T-cell (primary cell): ENCODE data around the gene GGT7. TPM values are rescaled to one million over a fixed set of nuclear protein-coding genes. Genes with fewer than 3 reads are reported as not detected.
A peak's percentile ranks its signal among the peaks of the same experiment; 100 is the strongest.

Experiments used
- ATAC-seq, 4 experiments: fragments of 200-7000 bp in 3 of 4; fragments of 150-1000 bp in 1 of 4; cut with Tn5 transposase; replicated peaks in 1 of 4; 1 replicate in 3 of 4; 2 replicates in 1 of 4; pipeline ENCODE4 v1.10.0; 2021; ENCODE audit warnings: moderate library complexity in 3 of 4, mild to moderate bottlenecking in 2 of 4, moderate number of reproducible peaks in 1 of 4
- CTCF ChIA-PET, 2 donors: fragments of 300-600 bp; sonication (Branson Sonifier 250); formaldehyde crosslinking; loops; one replicate each; lab custom pipeline; 2022; ENCODE audit warnings: antibody characterized with exemption in 2 of 2; lab: Charles Lee
- POLR2A ChIA-PET, 2 donors: fragments of 300-600 bp; sonication (Branson Sonifier 250); formaldehyde crosslinking; loops; one replicate each; lab custom pipeline; 2022; ENCODE audit warnings: antibody characterized with exemption in 2 of 2; lab: Charles Lee
- DNase-seq, 35 experiments: peaks; one replicate each; pipeline versions ENCODE4 v3.0.0 to v3.0.0-alpha.2; 2013 to 2023
- H3K27ac ChIP-seq: one replicate; pipeline ENCODE4 v1.5.1; 2013; ENCODE audit warnings: low read length
- H3K27me3 ChIP-seq, 2 experiments: replicated peaks in 1 of 2; 1 replicate in 1 of 2; 2 replicates in 1 of 2; pipeline versions ENCODE4 v1.6.1 to v1.7.0; 2013; ENCODE audit warnings: low read length in 1 of 2, mixed read lengths in 1 of 2; ENCODE audit not compliant: control insufficient read depth in 2 of 2, insufficient read depth in 2 of 2; ENCODE audit errors: extremely low read depth in 1 of 2
- H3K36me3 ChIP-seq, 2 donors: 1 replicate in 1 of 2; 2 replicates in 1 of 2; pipeline versions ENCODE4 v1.6.1 to v1.7.0; 2013; ENCODE audit warnings: low read length in 1 of 2; ENCODE audit not compliant: control insufficient read depth in 2 of 2, insufficient read depth in 1 of 2; ENCODE audit errors: extremely low read depth in 1 of 2
- H3K4me1 ChIP-seq, 2 experiments: 1 replicate in 1 of 2; 2 replicates in 1 of 2; pipeline versions ENCODE4 v1.6.1 to v1.7.0; 2013; ENCODE audit warnings: low read length in 2 of 2, mixed read lengths in 1 of 2; ENCODE audit not compliant: insufficient read depth in 2 of 2, control insufficient read depth in 1 of 2; ENCODE audit errors: extremely low read depth in 1 of 2
- H3K4me3 ChIP-seq, 2 donors: 1 replicate in 1 of 2; 2 replicates in 1 of 2; pipeline versions ENCODE4 v1.5.1 to v1.7.0; 2013; ENCODE audit warnings: mild to moderate bottlenecking in 2 of 2, low read length in 1 of 2, moderate library complexity in 1 of 2; ENCODE audit not compliant: control insufficient read depth in 1 of 2; ENCODE audit errors: extremely low read depth in 1 of 2
- H3K9me3 ChIP-seq: 2 replicates; pipeline ENCODE4 v1.7.0; 2013
- H3K27ac Mint-ChIP-seq, 2 donors: one replicate each; pipeline ENCODE4 v1.8.0; 2020 to 2021; ENCODE audit warnings: mild to moderate bottlenecking in 2 of 2, mixed read lengths in 2 of 2
- H3K27me3 Mint-ChIP-seq, 2 donors: one replicate each; pipeline ENCODE4 v1.8.0; 2021 to 2022; ENCODE audit warnings: mixed read lengths in 2 of 2
- H3K36me3 Mint-ChIP-seq: one replicate; pipeline ENCODE4 v1.8.0; 2021; ENCODE audit warnings: mixed read lengths
- H3K4me1 Mint-ChIP-seq, 3 donors: one replicate each; pipeline ENCODE4 v1.8.0; 2020 to 2022; ENCODE audit warnings: mixed read lengths in 3 of 3, mild to moderate bottlenecking in 1 of 3
- H3K4me3 Mint-ChIP-seq, 3 donors: one replicate each; pipeline ENCODE4 v1.8.0; 2020 to 2022; ENCODE audit warnings: mild to moderate bottlenecking in 3 of 3, mixed read lengths in 3 of 3, moderate library complexity in 3 of 3
- H3K9me3 Mint-ChIP-seq, 3 donors: one replicate each; pipeline ENCODE4 v1.8.0; 2020 to 2022; ENCODE audit warnings: mixed read lengths in 3 of 3
- WGBS: methylation state at CpG from one replicate; pipeline ENCODE4 v1.1.5; 2013; ENCODE audit warnings: missing lambda C conversion rate; ENCODE audit not compliant: insufficient coverage; 5-methylcytosine and 5-hydroxymethylcytosine counted together
- total RNA-seq, 35 experiments: library from RNA in 6 of 35; stranded (reverse) in 6 of 35; fragments of 120-200 nt in 1 of 35; gene quantifications; one replicate each; pipeline versions ENCODE4 v1.2.1 to v1.2.4 and lab custom pipeline; 2013 to 2026

Gene GGT7
- total RNA-seq, 5 donors from 2014 or later (not counting 1 experiment from before 2014, with no cell fraction given) = 31.5 to 47.0 (median 38.1) TPM

- Mint-ChIP-seq H3K36me3 (peaks cover 8% of the 10 kb centered on the region), H3K9me3 (no peaks in the 10 kb centered on the region), H3K27ac (no peak overlapping the region), H3K4me3 (no peak overlapping the region), H3K4me1 (peaks cover 12 to 22% (median 17%) of the 10 kb centered on the region in 3 donors), H3K27me3 (no peaks in the 10 kb centered on the region)
- Histone ChIP-seq H3K4me3 (no peak overlapping the region), H3K4me1 (peaks cover 0 to 11% of the 10 kb centered on the region in 2 experiments), H3K27me3 (no peaks in the 10 kb centered on the region), H3K36me3 (no peaks in the 10 kb centered on the region), H3K9me3 (no peaks in the 10 kb centered on the region), H3K27ac (no peak overlapping the region)
- no peak for ATAC-seq
- CTCF ChIA-PET = no interaction called here
- POLR2A ChIA-PET = no interaction called here
- DNase-seq = no peak
- WGBS = no CpG with 5 or more reads among the region's 3 CpGs
These were observed 22.8 kb upstream of the GGT7 start for GRCh38 chr20:34895465-34895864.

- H3K27ac Mint-ChIP-seq = no peak overlapping the region
- H3K27ac ChIP-seq = no peak overlapping the region
- no peaks in the 10 kb centered on the region for H3K27me3 Mint-ChIP-seq
- ATAC-seq (no peak), DNase-seq (no peak)
- ChIA-PET POLR2A (no interaction called here), CTCF (interaction anchor here in 1 of 2 donors (0.5 kb wide), 1 partner anchor 10 kb away, joined by 3 read pairs; no protein-coding TSS in a partner anchor)
- peaks cover 0 to 11% of the 10 kb centered on the region in 2 experiments for H3K4me1 ChIP-seq
- no peak overlapping the region for H3K4me3 Mint-ChIP-seq
- no peaks in the 10 kb centered on the region for H3K9me3 Mint-ChIP-seq
- no CpG with 5 or more reads among the region's 1 CpG for whole genome bisulfite sequencing
- no peaks in the 10 kb centered on the region for H3K27me3 ChIP-seq
- no peak overlapping the region for H3K4me3 ChIP-seq
- no peaks in the 10 kb centered on the region for H3K36me3 ChIP-seq
- peaks cover 19 to 29% (median 22%) of the 10 kb centered on the region in 3 donors for H3K4me1 Mint-ChIP-seq
- peaks cover 6% of the 10 kb centered on the region for H3K36me3 Mint-ChIP-seq
- no peaks in the 10 kb centered on the region for H3K9me3 ChIP-seq
These were observed 22.1 kb upstream of the GGT7 start for GRCh38 chr20:34894723-34895122.

- Mint-ChIP-seq H3K9me3 (no peaks in the 10 kb centered on the region), H3K27ac (no peak overlapping the region), H3K4me3 (no peak overlapping the region), H3K4me1 (peaks cover 24 to 31% (median 29%) of the 10 kb centered on the region in 3 donors), H3K36me3 (peaks cover 7% of the 10 kb centered on the region), H3K27me3 (no peaks in the 10 kb centered on the region)
- H3K27ac ChIP-seq = no peak overlapping the region
- H3K27me3 ChIP-seq = no peaks in the 10 kb centered on the region
- CTCF ChIA-PET = no interaction called here
- H3K4me1 ChIP-seq = peaks cover 0 to 11% of the 10 kb centered on the region in 2 experiments
- 100% methylated on average over 1 of the region's 2 CpGs for WGBS
- no peak overlapping the region for H3K4me3 ChIP-seq
- ATAC-seq = no peak
- POLR2A ChIA-PET = interaction anchor here in 1 of 2 donors (0.5 kb wide), 1 partner anchor 12 kb away, joined by 5 read pairs; no protein-coding TSS in a partner anchor
- DNase-seq = no peak
- no peaks in the 10 kb centered on the region for H3K9me3 ChIP-seq
- no peaks in the 10 kb centered on the region for H3K36me3 ChIP-seq
These were observed 20.0 kb upstream of the GGT7 start for GRCh38 chr20:34892671-34893070.

- WGBS = no CpG with 5 or more reads among the region's 2 CpGs
- H3K36me3 Mint-ChIP-seq = peaks cover 12% of the 10 kb centered on the region
- no peak overlapping the region for H3K4me3 ChIP-seq
- H3K4me3 Mint-ChIP-seq = no peak overlapping the region
- H3K4me1 Mint-ChIP-seq = peaks cover 24 to 31% (median 29%) of the 10 kb centered on the region in 3 donors
- peak overlapping the region; percentile 23 to 49 for H3K27ac Mint-ChIP-seq
- no peaks in the 10 kb centered on the region for H3K36me3 ChIP-seq
- H3K4me1 ChIP-seq = peaks cover 0 to 11% of the 10 kb centered on the region in 2 experiments
- no peaks in the 10 kb centered on the region for H3K27me3 ChIP-seq
- no peaks in the 10 kb centered on the region for H3K9me3 ChIP-seq
- peak in 2 of 35 experiments; percentile 16 to 19 for DNase-seq
- H3K9me3 Mint-ChIP-seq = no peaks in the 10 kb centered on the region
- H3K27ac ChIP-seq = no peak overlapping the region
- CTCF ChIA-PET = no interaction called here
- H3K27me3 Mint-ChIP-seq = no peaks in the 10 kb centered on the region
- POLR2A ChIA-PET = no interaction called here
- ATAC-seq = peak; percentile 74 to 91 (median 89)
These were observed 18.8 kb upstream of the GGT7 start for GRCh38 chr20:34891166-34892062.

- no CpG with 5 or more reads among the region's 1 CpG for WGBS
- H3K27me3 ChIP-seq = no peaks in the 10 kb centered on the region
- H3K27ac ChIP-seq = no peak overlapping the region
- Mint-ChIP-seq H3K27ac (no peak overlapping the region), H3K27me3 (no peaks in the 10 kb centered on the region), H3K9me3 (no peaks in the 10 kb centered on the region), H3K36me3 (peaks cover 23% of the 10 kb centered on the region), H3K4me1 (peaks cover 24 to 31% (median 29%) of the 10 kb centered on the region in 3 donors), H3K4me3 (no peak overlapping the region)
- no peak overlapping the region for H3K4me3 ChIP-seq
- ChIA-PET CTCF (interaction anchor here in 1 of 2 donors (0.7 kb wide), 1 partner anchor 163 kb away, joined by 6 read pairs; no protein-coding TSS in a partner anchor), POLR2A (interaction anchor here in 1 of 2 donors (0.6 to 0.8 kb wide), 2 partner anchors 51 to 1900 kb away, joined by 5 to 10 read pairs; no protein-coding TSS in a partner anchor)
- H3K36me3 ChIP-seq = peaks cover 3 to 9% of the 10 kb centered on the region in 2 donors
- DNase-seq (no peak), ATAC-seq (no peak)
- no peaks in the 10 kb centered on the region for H3K9me3 ChIP-seq
- peaks cover 0 to 11% of the 10 kb centered on the region in 2 experiments for H3K4me1 ChIP-seq
These were observed 15.8 kb upstream of the GGT7 start for GRCh38 chr20:34888468-34888867.

GRCh38 chr20:34887023-34887422 lies 14.4 kb upstream of the GGT7 start:
- Histone ChIP-seq H3K36me3 (peaks cover 3 to 11% of the 10 kb centered on the region in 2 donors), H3K27me3 (no peaks in the 10 kb centered on the region), H3K4me1 (peaks cover 0 to 9% of the 10 kb centered on the region in 2 experiments), H3K9me3 (no peaks in the 10 kb centered on the region), H3K4me3 (no peak overlapping the region), H3K27ac (no peak overlapping the region)
- no peak overlapping the region for H3K4me3 Mint-ChIP-seq
- peaks cover 24% of the 10 kb centered on the region in 3 donors for H3K4me1 Mint-ChIP-seq
- H3K27ac Mint-ChIP-seq = no peak overlapping the region
- whole genome bisulfite sequencing = no CpG with 5 or more reads among the region's 3 CpGs
- ChIA-PET CTCF (no interaction called here), POLR2A (no interaction called here)
- DNase-seq (no peak), ATAC-seq (no peak)
- no peaks in the 10 kb centered on the region for H3K9me3 Mint-ChIP-seq
- H3K27me3 Mint-ChIP-seq = no peaks in the 10 kb centered on the region
- peaks cover 32% of the 10 kb centered on the region for H3K36me3 Mint-ChIP-seq
